Lung (tissue), 12 donors: Measurements from ENCODE around the gene TBX3. TPM values are rescaled to one million over a fixed set of nuclear protein-coding genes. Genes with fewer than 3 reads are reported as not detected.
A peak's percentile ranks its signal among the peaks of the same experiment; 100 is the strongest.

Source experiments
- ATAC-seq: fragments of 200-7000 bp; cut with Tn5 transposase; one replicate; pipeline ENCODE4 v1.9.1; 2020; ENCODE audit warnings: moderate number of reproducible peaks; ENCODE audit not compliant: insufficient read depth, low FRiP score
- DNase-seq, 3 donors: peaks; one replicate each; pipeline ENCODE4 v3.0.0-alpha.2; 2013 to 2017
- H3K27ac ChIP-seq, 2 donors: one replicate each; pipeline ENCODE4 v1.5.1; 2013; ENCODE audit warnings: mild to moderate bottlenecking in 2 of 2, moderate library complexity in 2 of 2, control low read depth in 1 of 2, inconsistent platforms in 1 of 2, low read depth in 1 of 2, low read length in 1 of 2
- H3K27me3 ChIP-seq, 3 donors: one replicate each; pipeline ENCODE4 v1.5.1; 2013; ENCODE audit warnings: low read length in 2 of 3; ENCODE audit not compliant: control insufficient read depth in 3 of 3, insufficient read depth in 3 of 3
- H3K36me3 ChIP-seq, 4 donors: one replicate each; pipeline ENCODE4 v1.5.1; 2013; ENCODE audit warnings: low read length in 4 of 4, mild to moderate bottlenecking in 1 of 4, moderate library complexity in 1 of 4; ENCODE audit not compliant: control insufficient read depth in 4 of 4, insufficient read depth in 4 of 4
- H3K4me1 ChIP-seq, 5 donors: one replicate each; pipeline ENCODE4 v1.5.1; 2013; ENCODE audit warnings: low read length in 5 of 5, mild to moderate bottlenecking in 2 of 5, moderate library complexity in 1 of 5; ENCODE audit not compliant: control insufficient read depth in 5 of 5, insufficient read depth in 5 of 5
- H3K4me3 ChIP-seq: one replicate; pipeline ENCODE4 v1.5.1; 2013; ENCODE audit warnings: mild to moderate bottlenecking, control low read depth, moderate library complexity
- H3K9ac ChIP-seq, 2 donors: one replicate each; pipeline ENCODE4 v1.5.1; 2013; ENCODE audit warnings: low read length in 2 of 2, control low read depth in 1 of 2; ENCODE audit not compliant: insufficient read depth in 1 of 2
- H3K9me3 ChIP-seq, 4 donors: one replicate each; pipeline ENCODE4 v1.5.1; 2013; ENCODE audit warnings: low read length in 3 of 4, mild to moderate bottlenecking in 1 of 4, moderate library complexity in 1 of 4; ENCODE audit not compliant: control insufficient read depth in 4 of 4, insufficient read depth in 3 of 4
- CTCF ChIP-seq: IDR thresholded peaks from 2 replicates; pipeline ENCODE4 v1.5.1; 2012; ENCODE audit warnings: mild to moderate bottlenecking; ENCODE audit errors: control extremely low read depth, extremely low read depth
- WGBS, 2 donors: extraction: QIAGEN DNeasy Blood & Tissue Kit; methylation state at CpG; one replicate each; pipeline ENCODE4 v1.1.7; 2013; 5-methylcytosine and 5-hydroxymethylcytosine counted together
- polyA plus RNA-seq, 2 donors: library from polyadenylated mRNA; stranded (reverse); fragments of 200-250 nt; gene quantifications; one replicate each; pipeline ENCODE4 v1.2.1, GENCODE V29; 2013
- total RNA-seq, 2 donors: library from RNA; depleted of rRNA in 1 of 2; stranded (reverse); fragments of >200 nt in 1 of 2; gene quantifications; one replicate each; pipeline ENCODE4 v1.2.1, GENCODE V29; 2014 to 2021
- donor health status: control.
- donor health status: control.
- donor health status: Bipolar disorder and iron deficiency.
- donor health status: healthy.
- donor health status: DM: yes; HTN: yes; CAD: no.

Gene TBX3
- total and polyA plus RNA-seq, 4 donors = 19.3 to 126 (median 39.6) TPM

GRCh38 chr12:114686426-114686772 lies 2.4 kb upstream of the TBX3 start:
- no peak overlapping the region for H3K4me3 ChIP-seq
- peaks cover 0 to 15% (median 0%) of the 10 kb centered on the region in 4 donors for H3K36me3 ChIP-seq
- no peak for TF ChIP-seq CTCF
- H3K27me3 ChIP-seq = peaks cover 0 to 67% (median 15%) of the 10 kb centered on the region in 3 donors
- H3K27ac ChIP-seq = peak overlapping the region in 1 of 2 donors; percentile 1
- peak overlapping the region in 1 of 2 donors; percentile 17 for H3K9ac ChIP-seq
- no peaks in the 10 kb centered on the region for H3K9me3 ChIP-seq
- peaks cover 0 to 63% (median 18%) of the 10 kb centered on the region in 5 donors for H3K4me1 ChIP-seq
- WGBS, 2 donors = 15 to 38% methylated on average over 11 of the region's 11 CpGs
- DNase-seq (peak; percentile 55 to 63 (median 55)), ATAC-seq (no peak)

- Histone ChIP-seq H3K36me3 (peaks cover 0 to 20% (median 2%) of the 10 kb centered on the region in 4 donors), H3K27ac (no peak overlapping the region), H3K9me3 (no peaks in the 10 kb centered on the region), H3K4me1 (peaks cover 0 to 58% (median 13%) of the 10 kb centered on the region in 5 donors), H3K27me3 (peaks cover 0 to 66% (median 17%) of the 10 kb centered on the region in 3 donors), H3K4me3 (no peak overlapping the region), H3K9ac (peak overlapping the region in 1 of 2 donors; percentile 81)
- DNase-seq (peak; percentile 59 to 79 (median 78)), ATAC-seq (no peak)
- TF ChIP-seq CTCF = no peak
- WGBS, 2 donors = 24 to 47% methylated on average over 17 of the region's 17 CpGs
These were observed 1.9 kb upstream of the TBX3 start for GRCh38 chr12:114685869-114686268.

- WGBS, 2 donors = 29 to 44% methylated on average over 25 of the region's 25 CpGs
- H3K4me1 ChIP-seq = peaks cover 0 to 53% (median 11%) of the 10 kb centered on the region in 5 donors
- ATAC-seq (no peak), DNase-seq (peak in 1 of 3 donors; percentile 37)
- H3K9ac ChIP-seq = peak overlapping the region; percentile 19 to 81
- H3K4me3 ChIP-seq = no peak overlapping the region
- H3K27ac ChIP-seq = peak overlapping the region in 1 of 2 donors; percentile 88
- peaks cover 0 to 66% (median 17%) of the 10 kb centered on the region in 3 donors for H3K27me3 ChIP-seq
- no peaks in the 10 kb centered on the region for H3K9me3 ChIP-seq
- peaks cover 0 to 25% (median 4%) of the 10 kb centered on the region in 4 donors for H3K36me3 ChIP-seq
- no peak for TF ChIP-seq CTCF
These were observed 1.4 kb upstream of the TBX3 start for GRCh38 chr12:114685320-114685781.

GRCh38 chr12:114684870-114685273 lies 897 bp upstream of the TBX3 start:
- no peaks in the 10 kb centered on the region for H3K9me3 ChIP-seq
- H3K36me3 ChIP-seq = peaks cover 0 to 29% (median 5%) of the 10 kb centered on the region in 4 donors
- H3K27ac ChIP-seq = peak overlapping the region; percentile 86 to 88
- H3K27me3 ChIP-seq = peaks cover 0 to 68% (median 17%) of the 10 kb centered on the region in 3 donors
- DNase-seq = no peak
- peak overlapping the region; percentile 2 for H3K4me3 ChIP-seq
- ATAC-seq = no peak
- H3K4me1 ChIP-seq = peaks cover 0 to 49% (median 11%) of the 10 kb centered on the region in 5 donors
- 2% methylated on average over 23 to 24 of the region's 24 CpGs for WGBS, 2 donors
- TF ChIP-seq CTCF = no peak
- peak overlapping the region; percentile 19 to 81 for H3K9ac ChIP-seq
